SU-DHL-6 (cell line): Measurements from ENCODE around the gene TRAPPC6A.

ENCODE experiments used
- H2AFZ ChIP-seq: fragments of 200-600 bp; sonication (generic); 2 replicates; pipeline ENCODE4 v1.6.1; 2014; ENCODE audit warnings: low read depth, mild to moderate bottlenecking, moderate library complexity, mixed read lengths, antibody characterized with exemption, low read length; ENCODE audit not compliant: severe bottlenecking
- H3F3A ChIP-seq: fragments of 200-600 bp; shearing (Covaris generic); 2 replicates; pipeline ENCODE4 v1.6.0; 2016; ENCODE audit warnings: antibody characterized with exemption, mild to moderate bottlenecking; ENCODE audit not compliant: insufficient read depth
- H3K27ac ChIP-seq: fragments of 200-600 bp; sonication (generic); 2 replicates; pipeline ENCODE4 v1.5.1; 2016; ENCODE audit warnings: low read depth, mild to moderate bottlenecking, low read length, moderate library complexity, mixed read lengths
- H3K27me3 ChIP-seq: fragments of 200-600 bp; sonication (generic), shearing (Covaris generic); 2 replicates; pipeline ENCODE4 v1.6.0; 2014; ENCODE audit warnings: mild to moderate bottlenecking, low read length
- H3K36me3 ChIP-seq: fragments of 200-600 bp; sonication (generic); 2 replicates; pipeline ENCODE4 v1.6.1; 2014; ENCODE audit warnings: mild to moderate bottlenecking, low read length, mixed read lengths
- H3K4me2 ChIP-seq: fragments of 300-600, 200-600 bp; shearing (Covaris generic), sonication (generic); 2 replicates; pipeline ENCODE4 v1.6.0; 2014; ENCODE audit warnings: low read length, low read depth, mild to moderate bottlenecking; ENCODE audit not compliant: poor library complexity, severe bottlenecking
- H3K4me3 ChIP-seq: fragments of 200-600 bp; sonication (generic); 2 replicates; pipeline ENCODE4 v1.5.1; 2014; ENCODE audit warnings: antibody characterized with exemption, low read length, mild to moderate bottlenecking, mixed read lengths; ENCODE audit not compliant: insufficient read depth, poor library complexity, severe bottlenecking
- H3K79me2 ChIP-seq: fragments of 200-600 bp; sonication (generic); 2 replicates; pipeline ENCODE4 v1.6.1; 2014; ENCODE audit warnings: mild to moderate bottlenecking, low read length, moderate library complexity; ENCODE audit not compliant: insufficient read depth
- H3K9ac ChIP-seq: fragments of 200-600 bp; sonication (generic); 2 replicates; pipeline ENCODE4 v1.7.0; 2014; ENCODE audit warnings: mild to moderate bottlenecking, low read length
- H3K9me2 ChIP-seq: fragments of 200-600 bp; sonication (generic); replicated peaks from 2 replicates; pipeline ENCODE4 v1.6.1; 2014; ENCODE audit warnings: low read length; ENCODE audit not compliant: insufficient read depth
- H3K9me3 ChIP-seq: fragments of 200-600 bp; sonication (generic); 2 replicates; pipeline ENCODE4 v1.6.1; 2014; ENCODE audit warnings: low read length, mixed read lengths; ENCODE audit not compliant: insufficient read depth
- H4K20me1 ChIP-seq: fragments of 200-600 bp; sonication (generic); 2 replicates; pipeline ENCODE4 v1.6.1; 2014; ENCODE audit warnings: low read depth, mild to moderate bottlenecking, antibody characterized with exemption, low read length, moderate library complexity, mixed read lengths
- CTCF ChIP-seq: fragments of 200-600 bp; sonication (generic); IDR thresholded peaks from one replicate; pipeline ENCODE4 v1.5.1; 2017; ENCODE audit warnings: antibody characterized with exemption, mild to moderate bottlenecking, low read length, moderate library complexity; ENCODE audit not compliant: insufficient read depth, poor library complexity, severe bottlenecking
- EZH2phosphoT487 ChIP-seq: fragments of 200-600 bp; sonication (generic), shearing (Covaris generic); conservative IDR thresholded peaks from 2 replicates; pipeline ENCODE4 v1.6.1; 2018; ENCODE audit warnings: mild to moderate bottlenecking, antibody characterized with exemption, low read length, moderate library complexity, mixed read lengths

TRAPPC6A gene

GRCh38 chr19:45139286-45140143 is 38.5 kb downstream of the TRAPPC6A start:
- Histone ChIP-seq H3K4me3 (no peak overlapping the region), H3K9me3 (no peaks in the 10 kb centered on the region), H2AFZ (no peak overlapping the region), H3K27ac (no peak overlapping the region), H3K9me2 (no peaks in the 10 kb centered on the region), H3K27me3 (no peaks in the 10 kb centered on the region), H3K36me3 (no peaks in the 10 kb centered on the region), H3K9ac (no peak overlapping the region), H3K4me2 (no peak overlapping the region), H3F3A (no peaks in the 10 kb centered on the region), H4K20me1 (no peaks in the 10 kb centered on the region), H3K79me2 (peaks cover 4% of the 10 kb centered on the region; the same call in 1 of the 2 replicates)
- TF ChIP-seq CTCF (no peak), EZH2phosphoT487 (no peak)

- Histone ChIP-seq H3K9ac (no peak overlapping the region), H3K4me2 (no peak overlapping the region)
- TF ChIP-seq EZH2phosphoT487 (no peak), CTCF (no peak)
Observed at GRCh38 chr19:45138303-45138751, 39.7 kb downstream of the TRAPPC6A start.

GRCh38 chr19:45137179-45137761 is 40.8 kb downstream of the TRAPPC6A start:
- Histone ChIP-seq H3K4me3 (no peak overlapping the region), H3K9me3 (no peaks in the 10 kb centered on the region)

More at GRCh38 chr19:45138303-45138751, 39.7 kb downstream of the TRAPPC6A start:
- H2AFZ ChIP-seq, result no peak overlapping the region
- no peaks in the 10 kb centered on the region for H3K27me3 ChIP-seq
- no peak overlapping the region for H3K27ac ChIP-seq
- H4K20me1 ChIP-seq, result no peaks in the 10 kb centered on the region
- H3K36me3 ChIP-seq, result no peaks in the 10 kb centered on the region
- no peak overlapping the region for H3K4me3 ChIP-seq
- peaks cover 4% of the 10 kb centered on the region; the same call in 1 of the 2 replicates for H3K79me2 ChIP-seq
- H3K9me2 ChIP-seq, result no peaks in the 10 kb centered on the region
- no peaks in the 10 kb centered on the region for H3F3A ChIP-seq
- no peaks in the 10 kb centered on the region for H3K9me3 ChIP-seq

More at GRCh38 chr19:45137179-45137761, 40.8 kb downstream of the TRAPPC6A start:
- H2AFZ ChIP-seq, result no peak overlapping the region
- peak overlapping the region; percentile 20; the same call in 1 of the 2 replicates for H3K9ac ChIP-seq
- H3F3A ChIP-seq, result no peaks in the 10 kb centered on the region
- TF ChIP-seq CTCF (no peak), EZH2phosphoT487 (no peak)
- no peaks in the 10 kb centered on the region for H3K9me2 ChIP-seq
- peak overlapping the region; percentile 57 for H3K27ac ChIP-seq
- peaks cover 4% of the 10 kb centered on the region; the same call in 1 of the 2 replicates for H3K79me2 ChIP-seq
- no peaks in the 10 kb centered on the region for H3K36me3 ChIP-seq
- no peaks in the 10 kb centered on the region for H3K27me3 ChIP-seq
- no peaks in the 10 kb centered on the region for H4K20me1 ChIP-seq
- peak overlapping the region; percentile 42 for H3K4me2 ChIP-seq
